H9 (cell line): ENCODE data around the gene PPARG. TPM values are rescaled to one million over a fixed set of nuclear protein-coding genes. Genes with fewer than 3 reads are reported as not detected.

Source experiments
- DNase-seq: peaks from one replicate; pipeline ENCODE4 v3.0.0-alpha.2; 2017
- H2AFZ ChIP-seq: one replicate; pipeline ENCODE4 v1.6.1; 2013; ENCODE audit warnings: mild to moderate bottlenecking, low read length, control low read depth, moderate library complexity
- H2AK5ac ChIP-seq: 2 replicates; pipeline ENCODE4 v1.6.1; 2013; ENCODE audit warnings: low read length, control low read depth, mixed read lengths; ENCODE audit not compliant: insufficient read length
- H2BK120ac ChIP-seq: one replicate; pipeline ENCODE4 v1.6.1; 2013; ENCODE audit warnings: low read depth, mild to moderate bottlenecking, low read length, control low read depth, inconsistent platforms; ENCODE audit not compliant: poor library complexity, severe bottlenecking
- H2BK12ac ChIP-seq: 2 replicates; pipeline ENCODE4 v1.6.1; 2013; ENCODE audit warnings: low read length, control low read depth, mixed read lengths, low read depth; ENCODE audit not compliant: insufficient read length
- H2BK15ac ChIP-seq: 2 replicates; pipeline ENCODE4 v1.6.1; 2013; ENCODE audit warnings: low read depth, low read length, control low read depth
- H2BK20ac ChIP-seq: one replicate; pipeline ENCODE4 v1.6.1; 2013; ENCODE audit warnings: low read depth, mild to moderate bottlenecking, low read length, control low read depth, inconsistent platforms; ENCODE audit not compliant: poor library complexity, severe bottlenecking
- H2BK5ac ChIP-seq: 2 replicates; pipeline ENCODE4 v1.6.1; 2013; ENCODE audit warnings: low read length, control low read depth, mixed read lengths; ENCODE audit not compliant: insufficient read length
- H3K14ac ChIP-seq: 2 replicates; pipeline ENCODE4 v1.6.1; 2013; ENCODE audit warnings: low read length, control low read depth; ENCODE audit not compliant: insufficient read depth
- H3K18ac ChIP-seq: 2 replicates; pipeline ENCODE4 v1.6.1; 2013; ENCODE audit warnings: low read depth, mild to moderate bottlenecking, mixed read lengths, low read length, control low read depth; ENCODE audit not compliant: insufficient read length
- H3K23ac ChIP-seq: 2 replicates; pipeline ENCODE4 v1.6.1; 2013; ENCODE audit warnings: low read length, control low read depth, mixed read lengths, low read depth; ENCODE audit not compliant: insufficient read length
- H3K23me2 ChIP-seq: 2 replicates; pipeline ENCODE4 v1.6.1; 2013; ENCODE audit warnings: low read depth, mild to moderate bottlenecking, mixed read lengths, low read length, control low read depth; ENCODE audit not compliant: insufficient read length, poor library complexity, severe bottlenecking
- H3K27ac ChIP-seq: 2 replicates; pipeline ENCODE4 v1.5.1; 2013; ENCODE audit warnings: low read length, control low read depth, mixed read lengths, low read depth; ENCODE audit not compliant: insufficient read length
- H3K27me3 ChIP-seq: 2 replicates; pipeline ENCODE4 v1.6.1; 2013; ENCODE audit warnings: low read length, control low read depth, inconsistent platforms; ENCODE audit not compliant: insufficient read depth
- H3K4ac ChIP-seq: 2 replicates; pipeline ENCODE4 v1.6.1; 2013; ENCODE audit warnings: low read depth, mild to moderate bottlenecking, control low read depth, inconsistent platforms, low read length, moderate library complexity
- H3K4me1 ChIP-seq: 2 replicates; pipeline ENCODE4 v1.6.1; 2013; ENCODE audit warnings: low read length, control low read depth, inconsistent platforms; ENCODE audit not compliant: insufficient read depth
- H3K4me2 ChIP-seq: 2 replicates; pipeline ENCODE4 v1.6.1; 2013; ENCODE audit warnings: low read length, control low read depth, mixed read lengths; ENCODE audit not compliant: insufficient read length, insufficient read depth
- H3K56ac ChIP-seq: 2 replicates; pipeline ENCODE4 v1.6.1; 2013; ENCODE audit warnings: low read depth, mild to moderate bottlenecking, mixed read lengths, low read length, control low read depth; ENCODE audit not compliant: insufficient read length
- H3K79me1 ChIP-seq: 2 replicates; pipeline ENCODE4 v1.6.1; 2013; ENCODE audit warnings: low read depth, mild to moderate bottlenecking, moderate library complexity, low read length, control low read depth, inconsistent platforms; ENCODE audit not compliant: insufficient read depth, poor library complexity, severe bottlenecking
- H3K79me2 ChIP-seq: 2 replicates; pipeline ENCODE4 v1.6.1; 2013; ENCODE audit warnings: low read length, control low read depth, inconsistent platforms; ENCODE audit not compliant: insufficient read depth
- H3K9ac ChIP-seq: 2 replicates; pipeline ENCODE4 v1.6.1; 2013; ENCODE audit warnings: low read length, control low read depth, mixed read lengths; ENCODE audit not compliant: insufficient read length; ENCODE audit errors: extremely low read depth
- H3K9me3 ChIP-seq: one replicate; pipeline ENCODE4 v1.6.1; 2013; ENCODE audit warnings: low read depth, low read length, inconsistent platforms; ENCODE audit not compliant: control insufficient read depth
- H3T11ph ChIP-seq: one replicate; pipeline ENCODE4 v1.6.1; 2013; ENCODE audit warnings: mild to moderate bottlenecking, low read length, control low read depth, inconsistent platforms
- H4K20me1 ChIP-seq: one replicate; pipeline ENCODE4 v1.6.1; 2013; ENCODE audit not compliant: control insufficient read depth, insufficient read length, insufficient read depth
- H4K5ac ChIP-seq: 2 replicates; pipeline ENCODE4 v1.6.1; 2013; ENCODE audit warnings: low read depth, mild to moderate bottlenecking, mixed read lengths, low read length, control low read depth; ENCODE audit not compliant: insufficient read length
- H4K8ac ChIP-seq: replicated peaks from 2 replicates; pipeline ENCODE4 v1.6.1; 2013; ENCODE audit warnings: low read length, control low read depth, mixed read lengths, low read depth; ENCODE audit not compliant: insufficient read length
- H4K91ac ChIP-seq: 2 replicates; pipeline ENCODE4 v1.6.1; 2013; ENCODE audit warnings: low read depth, mild to moderate bottlenecking, moderate library complexity, mixed read lengths, low read length, control low read depth; ENCODE audit not compliant: insufficient read length
- H3K27ac Mint-ChIP-seq, 3 experiments: 2 replicates in 2 of 3; 3 replicates in 1 of 3; pipeline ENCODE4 v1.8.0; 2020 to 2021; ENCODE audit warnings: mixed read lengths in 3 of 3, mild to moderate bottlenecking in 1 of 3, moderate library complexity in 1 of 3
- H3K27me3 Mint-ChIP-seq: 2 replicates; pipeline ENCODE4 v1.8.0; 2021; ENCODE audit warnings: low read depth, mild to moderate bottlenecking, moderate library complexity, mixed read lengths
- H3K36me3 Mint-ChIP-seq, 3 experiments: 2 replicates in 2 of 3; 3 replicates in 1 of 3; pipeline ENCODE4 v1.8.0; 2020 to 2021; ENCODE audit warnings: low read depth in 3 of 3, mixed read lengths in 3 of 3; ENCODE audit not compliant: insufficient read depth in 1 of 3
- H3K4me1 Mint-ChIP-seq, 2 experiments: 2 replicates each; pipeline ENCODE4 v1.8.0; 2020; ENCODE audit warnings: mixed read lengths in 2 of 2
- H3K4me3 Mint-ChIP-seq, 2 experiments: 2 replicates in 1 of 2; 3 replicates in 1 of 2; pipeline ENCODE4 v1.8.0; 2020 to 2021; ENCODE audit warnings: mild to moderate bottlenecking in 2 of 2, mixed read lengths in 2 of 2, moderate library complexity in 1 of 2
- H3K9me3 Mint-ChIP-seq, 2 experiments: 2 replicates in 1 of 2; 3 replicates in 1 of 2; pipeline ENCODE4 v1.8.0; 2020; ENCODE audit warnings: mild to moderate bottlenecking in 2 of 2, mixed read lengths in 2 of 2, moderate library complexity in 1 of 2
- WGBS: extraction: QIAGEN DNeasy Blood & Tissue Kit; methylation state at CpG from one replicate; pipeline ENCODE4 v1.1.7; 2013; ENCODE audit warnings: missing lambda C conversion rate, low lambda C conversion rate, mixed read lengths; ENCODE audit not compliant: insufficient read length; ENCODE audit errors: extremely low coverage; 5-methylcytosine and 5-hydroxymethylcytosine counted together
- total RNA-seq: library from RNA; stranded (reverse); gene quantifications from 2 replicates; pipeline ENCODE4 v1.2.1, GENCODE V29; 2021
- TF ChIP-seq, protein P1 (sequence below): fragments of 200-600 bp; sonication (generic); conservative IDR thresholded peaks from 3 replicates; pipeline ENCODE4 v1.8.0; 2021; ENCODE audit warnings: antibody characterized with exemption, mild to moderate bottlenecking

PPARG gene
- total RNA-seq, 1 experiment from 2014 or later: 0.42 TPM

DNA sequence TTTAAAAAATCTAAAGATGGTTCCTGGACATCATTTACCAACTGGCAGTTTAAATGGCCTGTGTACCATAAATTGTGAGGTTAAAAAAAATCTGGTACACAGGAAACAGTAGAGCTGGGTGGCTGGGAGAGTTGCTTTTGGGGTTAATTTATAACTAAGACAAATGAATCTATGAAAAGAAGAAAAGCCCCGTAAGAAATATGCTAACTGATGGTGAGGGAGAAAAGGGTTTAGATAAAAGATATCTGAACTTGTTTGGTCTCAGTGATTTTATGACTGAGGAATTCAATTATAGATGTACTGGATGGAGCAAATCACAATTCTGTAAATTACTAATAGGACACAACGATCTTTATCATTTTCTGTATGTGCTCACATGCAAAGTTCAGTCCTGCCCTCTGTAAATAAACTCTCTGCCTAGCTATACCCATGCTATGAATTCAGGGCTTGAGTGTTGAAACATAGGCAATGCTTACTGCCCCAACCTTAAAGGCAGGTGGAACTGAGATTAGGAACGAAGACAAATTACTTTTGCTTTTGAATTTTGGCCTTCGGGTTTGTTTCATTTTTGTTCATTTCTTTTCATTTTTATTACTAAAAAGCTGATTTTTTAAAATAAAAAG is 28.0 kb downstream of the PPARG start:
- Histone ChIP-seq H3K56ac (no peak overlapping the region), H3K18ac (no peak overlapping the region), H2AK5ac (no peak overlapping the region), H2BK120ac (no peak overlapping the region), H3K79me2 (no peaks in the 10 kb centered on the region), H4K8ac (no peak overlapping the region), H3K4me2 (no peak overlapping the region), H3K14ac (no peak overlapping the region), H3K79me1 (no peaks in the 10 kb centered on the region), H2BK20ac (no peak overlapping the region), H2BK5ac (no peak overlapping the region), H4K5ac (no peak overlapping the region), H3K23me2 (no peaks in the 10 kb centered on the region), H3K4me1 (no peaks in the 10 kb centered on the region), H4K20me1 (no peaks in the 10 kb centered on the region), H3K9me3 (no peaks in the 10 kb centered on the region), H3K27ac (no peak overlapping the region), H3K23ac (no peak overlapping the region), H3K9ac (no peak overlapping the region), H2AFZ (no peak overlapping the region), H2BK12ac (no peak overlapping the region), H3K27me3 (no peaks in the 10 kb centered on the region), H4K91ac (no peak overlapping the region), H3T11ph (no peak overlapping the region), H2BK15ac (no peak overlapping the region), H3K4ac (no peak overlapping the region)
- Mint-ChIP-seq H3K4me1 (no peaks in the 10 kb centered on the region), H3K4me3 (no peak overlapping the region), H3K27ac (no peak overlapping the region), H3K36me3 (no peaks in the 10 kb centered on the region), H3K9me3 (no peaks in the 10 kb centered on the region), H3K27me3 (peaks cover 6% of the 10 kb centered on the region; the same call in 1 of the 2 replicates)
- DNase-seq: no peak
- TF ChIP-seq, protein P1, sequence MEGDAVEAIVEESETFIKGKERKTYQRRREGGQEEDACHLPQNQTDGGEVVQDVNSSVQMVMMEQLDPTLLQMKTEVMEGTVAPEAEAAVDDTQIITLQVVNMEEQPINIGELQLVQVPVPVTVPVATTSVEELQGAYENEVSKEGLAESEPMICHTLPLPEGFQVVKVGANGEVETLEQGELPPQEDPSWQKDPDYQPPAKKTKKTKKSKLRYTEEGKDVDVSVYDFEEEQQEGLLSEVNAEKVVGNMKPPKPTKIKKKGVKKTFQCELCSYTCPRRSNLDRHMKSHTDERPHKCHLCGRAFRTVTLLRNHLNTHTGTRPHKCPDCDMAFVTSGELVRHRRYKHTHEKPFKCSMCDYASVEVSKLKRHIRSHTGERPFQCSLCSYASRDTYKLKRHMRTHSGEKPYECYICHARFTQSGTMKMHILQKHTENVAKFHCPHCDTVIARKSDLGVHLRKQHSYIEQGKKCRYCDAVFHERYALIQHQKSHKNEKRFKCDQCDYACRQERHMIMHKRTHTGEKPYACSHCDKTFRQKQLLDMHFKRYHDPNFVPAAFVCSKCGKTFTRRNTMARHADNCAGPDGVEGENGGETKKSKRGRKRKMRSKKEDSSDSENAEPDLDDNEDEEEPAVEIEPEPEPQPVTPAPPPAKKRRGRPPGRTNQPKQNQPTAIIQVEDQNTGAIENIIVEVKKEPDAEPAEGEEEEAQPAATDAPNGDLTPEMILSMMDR: no peak
- WGBS: no CpG with 5 or more reads among the region's 4 CpGs
